K562 (cell line): ENCODE results near the gene RNU6-9.

Experiments
- CTCF ChIP-seq, 3 experiments: IDR thresholded peaks in 2 of 3; conservative IDR thresholded peaks in 1 of 3; 2 replicates each; pipeline ENCODE4 v1.5.1; 2011 to 2012; ENCODE audit warnings: low read length in 3 of 3, mild to moderate bottlenecking in 3 of 3, control low read depth in 2 of 3, improper control_type of control experiment in 1 of 3, inconsistent platforms in 1 of 3, low read depth in 1 of 3, mixed read lengths in 1 of 3, moderate library complexity in 1 of 3; ENCODE audit not compliant: insufficient read depth in 2 of 3
- E2F6 ChIP-seq, 2 experiments: IDR thresholded peaks; 2 replicates each; pipeline ENCODE4 v1.6.1; 2011; ENCODE audit warnings: borderline replicate concordance in 1 of 2, control low read depth in 1 of 2, low read depth in 1 of 2, low read length in 1 of 2, mild to moderate bottlenecking in 1 of 2, mixed read lengths in 1 of 2, moderate library complexity in 1 of 2; ENCODE audit not compliant: insufficient read depth in 1 of 2, insufficient read length in 1 of 2, poor library complexity in 1 of 2, severe bottlenecking in 1 of 2; ENCODE audit errors: extremely low read depth in 1 of 2
- ETS1 ChIP-seq: conservative IDR thresholded peaks from 2 replicates; pipeline ENCODE4 v1.6.1; 2011; ENCODE audit warnings: low read depth, mild to moderate bottlenecking, low read length; ENCODE audit not compliant: control insufficient read depth
- EZH2 ChIP-seq: IDR thresholded peaks from 2 replicates; pipeline ENCODE4 v1.6.1; 2012; ENCODE audit warnings: low read depth, mild to moderate bottlenecking, inconsistent platforms, low read length, borderline replicate concordance
- HDAC3 ChIP-seq: fragments of 450-650 bp; IDR thresholded peaks from 2 replicates; pipeline ENCODE4 v1.6.1; 2018; ENCODE audit warnings: borderline replicate concordance, mild to moderate bottlenecking, moderate library complexity; ENCODE audit not compliant: partially characterized antibody
- HMG20A ChIP-seq: fragments of 450-650 bp; formaldehyde crosslinking; conservative IDR thresholded peaks from 2 replicates; pipeline ENCODE4 v1.4.0; 2020; ENCODE audit warnings: mild to moderate bottlenecking, mixed read lengths
- NCOA2 ChIP-seq, 2 experiments: fragments of 450-650 bp; IDR thresholded peaks; 2 replicates each; pipeline ENCODE4 v1.6.1; 2018; ENCODE audit warnings: mild to moderate bottlenecking in 2 of 2, moderate library complexity in 1 of 2; ENCODE audit not compliant: partially characterized antibody in 2 of 2
- REST ChIP-seq, 2 experiments: fragments of 450-650 bp; formaldehyde crosslinking in 1 of 2; IDR thresholded peaks; 2 replicates each; pipeline versions ENCODE4 v1.4.0 to v1.6.1; 2014 to 2020; ENCODE audit warnings: mild to moderate bottlenecking in 2 of 2, borderline replicate concordance in 1 of 2, low read depth in 1 of 2
- SMC3 ChIP-seq: conservative IDR thresholded peaks from 2 replicates; pipeline ENCODE4 v1.6.1; 2011; ENCODE audit warnings: low read depth, low read length, improper control_type of control experiment; ENCODE audit not compliant: insufficient read depth
- SRSF1 ChIP-seq: fragments of 200-400 bp; formaldehyde crosslinking; IDR thresholded peaks from 2 replicates; pipeline ENCODE4 v1.6.1; 2017; ENCODE audit warnings: mild to moderate bottlenecking, low read depth, low read length, moderate library complexity
- ZNF143 ChIP-seq: sonication (generic); formaldehyde crosslinking; IDR thresholded peaks from 2 replicates; pipeline ENCODE4 v1.9.0; 2022; ENCODE audit warnings: mild to moderate bottlenecking, missing genetic modification reagents
- ZNF23 ChIP-seq: fragments of 250-450 bp; sonication (Bioruptor Pico); IDR thresholded peaks from 2 replicates; pipeline ENCODE4 v1.4.0; 2020; ENCODE audit warnings: mild to moderate bottlenecking
- ZNF766 ChIP-seq: fragments of 200-800 bp; sonication (Bioruptor generic); conservative IDR thresholded peaks from 2 replicates; pipeline ENCODE4 v1.6.1; 2016; ENCODE audit warnings: missing genetic modification characterization, missing compliant biosample characterization

- TF ChIP-seq REST (IDR thresholded peaks at IDR 0.05; ENCODE audit: borderline replicate concordance) (no peak), REST (CRISPR knock-in tag; IDR thresholded peaks at IDR 0.05; ENCODE audit: low read depth) (no peak), ZNF143 (CRISPR knock-in tag) (peak; percentile 85), SMC3 (0 out of 2 replicates have a peak, but pooled peaks have one; percentile 9), SRSF1 (no peak), CTCF (IDR thresholded peaks at IDR 0.05 in 2 of 3, conservative IDR thresholded peaks at IDR 0.05 in 1 of 3; ENCODE audit: insufficient read depth in 2 of 3, low read depth in 1 of 3, low read length in 3 of 3) (no peak; a peak in 1 of 6 replicates), E2F6 (IDR thresholded peaks at IDR 0.05; ENCODE audit: borderline replicate concordance in 1 of 2, extremely low read depth in 1 of 2, insufficient read depth in 1 of 2, insufficient read length in 1 of 2, low read depth in 1 of 2, low read length in 1 of 2, poor library complexity in 1 of 2, severe bottlenecking in 1 of 2) (no peak), HMG20A (CRISPR knock-in tag) (no peak), EZH2 (no peak), ETS1 (peak; percentile 33; the same call in 1 of the 2 replicates), HDAC3 (no peak), ZNF766 (peak; percentile 63), ZNF23 (CRISPR knock-in tag) (no peak), NCOA2 (IDR thresholded peaks at IDR 0.05; ENCODE audit: partially characterized antibody in 2 of 2) (no peak)
These were observed at the start of gene RNU6-9, which contains the start of gene MED16 for GRCh38 chr19:892894-893689.
